Neural progenitor cell (in vitro differentiated cells): ENCODE data around the gene IDNK.

ENCODE experiments used
- EZH2 ChIP-seq: fragments of 200-600 bp; sonication (generic); IDR thresholded peaks from 2 replicates; pipeline ENCODE4 v1.6.1; 2017; ENCODE audit warnings: antibody characterized with exemption, mild to moderate bottlenecking, moderate library complexity
- TF ChIP-seq, protein P1 (sequence below): fragments of 200-600 bp; sonication (generic); IDR thresholded peaks from 2 replicates; pipeline ENCODE4 v1.5.1; 2017; ENCODE audit warnings: antibody characterized with exemption, mild to moderate bottlenecking

DNA sequence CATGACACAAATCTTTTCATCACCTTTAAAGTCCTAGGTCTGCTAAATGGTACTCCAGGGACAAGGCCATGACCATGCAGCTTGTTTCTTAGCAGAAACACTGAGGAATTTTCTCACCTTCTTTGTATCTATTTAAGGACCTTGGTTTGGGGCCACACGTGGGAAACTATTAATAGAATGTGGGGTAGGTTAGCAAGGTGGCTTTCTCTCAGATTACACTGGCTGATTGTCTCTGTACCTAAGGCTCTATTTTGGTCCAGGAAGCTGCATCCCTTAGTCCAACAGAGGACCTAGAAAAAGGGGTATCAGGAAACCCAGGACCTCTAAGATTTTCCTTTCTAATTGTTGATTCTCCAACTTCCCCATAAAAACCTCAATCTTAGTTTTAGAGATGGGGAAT lies 48.5 kb upstream of the IDNK start:
- TF ChIP-seq, protein P1, sequence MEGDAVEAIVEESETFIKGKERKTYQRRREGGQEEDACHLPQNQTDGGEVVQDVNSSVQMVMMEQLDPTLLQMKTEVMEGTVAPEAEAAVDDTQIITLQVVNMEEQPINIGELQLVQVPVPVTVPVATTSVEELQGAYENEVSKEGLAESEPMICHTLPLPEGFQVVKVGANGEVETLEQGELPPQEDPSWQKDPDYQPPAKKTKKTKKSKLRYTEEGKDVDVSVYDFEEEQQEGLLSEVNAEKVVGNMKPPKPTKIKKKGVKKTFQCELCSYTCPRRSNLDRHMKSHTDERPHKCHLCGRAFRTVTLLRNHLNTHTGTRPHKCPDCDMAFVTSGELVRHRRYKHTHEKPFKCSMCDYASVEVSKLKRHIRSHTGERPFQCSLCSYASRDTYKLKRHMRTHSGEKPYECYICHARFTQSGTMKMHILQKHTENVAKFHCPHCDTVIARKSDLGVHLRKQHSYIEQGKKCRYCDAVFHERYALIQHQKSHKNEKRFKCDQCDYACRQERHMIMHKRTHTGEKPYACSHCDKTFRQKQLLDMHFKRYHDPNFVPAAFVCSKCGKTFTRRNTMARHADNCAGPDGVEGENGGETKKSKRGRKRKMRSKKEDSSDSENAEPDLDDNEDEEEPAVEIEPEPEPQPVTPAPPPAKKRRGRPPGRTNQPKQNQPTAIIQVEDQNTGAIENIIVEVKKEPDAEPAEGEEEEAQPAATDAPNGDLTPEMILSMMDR: no peak
- no peak for TF ChIP-seq EZH2
